ENCODE results near the gene IQGAP1. TPM values are rescaled to one million over a fixed set of nuclear protein-coding genes. Genes with fewer than 3 reads are reported as not detected.
A peak's percentile ranks its signal among the peaks of the same experiment; 100 is the strongest.

Gene IQGAP1
- total RNA-seq = 10 to 100 TPM; 79.6 to 92.9 TPM

GRCh38 chr15:90387534-90388461, at the start of gene IQGAP1:
IQGAP1 (plus strand) TSS chr15:90388242; CDS start chr15:90388342, 100 bp downstream.
- WGBS, 2 donors = 6 to 31% methylated on average over 5 to 29 of the region's 62 CpGs
- peak; percentile 95 for ATAC-seq
- peak; percentile 94 to 96 (median 96) for TF ChIP-seq POLR2A (IDR thresholded peaks at IDR 0.05)
- TF ChIP-seq CTCF (IDR thresholded peaks at IDR 0.05) = no peak
- Histone ChIP-seq H3K36me3 (replicated peaks in 1 of 2; ENCODE audit: insufficient read depth in 1 of 2, low read depth in 2 of 2) (no peaks in the 10 kb centered on the region), H3K27me3 (no peaks in the 10 kb centered on the region), H3K9me3 (no peaks in the 10 kb centered on the region), H3K27ac (peak within 1 kb of the TSS; percentile 93 to 100 (median 96)), H3K4me3 (peak within 1 kb of the TSS; percentile 60 to 83), H3K4me1 (peaks cover 30% of the 10 kb centered on the region)
- intact Hi-C loops (cut with DNase I) = no loop called here
- peak; percentile 98 to 99 (median 98) for DNase-seq

- Histone ChIP-seq H3K36me3 (replicated peaks in 1 of 2; ENCODE audit: insufficient read depth in 1 of 2, low read depth in 2 of 2) (no peaks in the 10 kb centered on the region), H3K27ac (peak overlapping the region; percentile 1 to 37 (median 14)), H3K9me3 (no peaks in the 10 kb centered on the region), H3K4me3 (no peak overlapping the region), H3K27me3 (no peaks in the 10 kb centered on the region), H3K4me1 (peaks cover 34% of the 10 kb centered on the region)
- TF ChIP-seq CTCF (IDR thresholded peaks at IDR 0.05) (no peak), POLR2A (IDR thresholded peaks at IDR 0.05) (no peak)
- no peak for DNase-seq
- intact Hi-C loops (cut with DNase I) = no loop called here
- WGBS, 2 donors = 50 to 63% methylated on average over 1 of the region's 1 CpG
- ATAC-seq = peak; percentile 60
Measured at GRCh38 chr15:90338532-90338931, 49.5 kb upstream of the IQGAP1 start.

GRCh38 chr15:90340345-90340744, 47.7 kb upstream of the IQGAP1 start:
- intact Hi-C loops (cut with DNase I) = no loop called here
- Histone ChIP-seq H3K4me1 (peaks cover 29% of the 10 kb centered on the region), H3K4me3 (no peak overlapping the region), H3K36me3 (replicated peaks in 1 of 2; ENCODE audit: insufficient read depth in 1 of 2, low read depth in 2 of 2) (no peaks in the 10 kb centered on the region), H3K27ac (no peak overlapping the region), H3K27me3 (no peaks in the 10 kb centered on the region), H3K9me3 (no peaks in the 10 kb centered on the region)
- TF ChIP-seq CTCF (IDR thresholded peaks at IDR 0.05) (no peak), POLR2A (IDR thresholded peaks at IDR 0.05) (no peak)
- DNase-seq (peak in 3 of 4 donors; percentile 32 to 37 (median 36)), ATAC-seq (peak; percentile 38)
- 61 to 68% methylated on average over 6 of the region's 6 CpGs for WGBS, 2 donors

- intact Hi-C loops (cut with DNase I) = no loop called here
- H3K9me3 ChIP-seq = no peaks in the 10 kb centered on the region
- no peaks in the 10 kb centered on the region for H3K36me3 ChIP-seq (replicated peaks in 1 of 2; ENCODE audit: insufficient read depth in 1 of 2, low read depth in 2 of 2)
- peaks cover 23% of the 10 kb centered on the region for H3K4me1 ChIP-seq
- ATAC-seq (peak; percentile 10), DNase-seq (no peak)
- WGBS, 2 donors = 83 to 92% methylated on average over 5 of the region's 5 CpGs
- H3K4me3 ChIP-seq = no peak overlapping the region
- H3K27me3 ChIP-seq = no peaks in the 10 kb centered on the region
- no peak overlapping the region for H3K27ac ChIP-seq
- TF ChIP-seq POLR2A (IDR thresholded peaks at IDR 0.05) = no peak
- TF ChIP-seq CTCF (IDR thresholded peaks at IDR 0.05) = no peak
Measured at GRCh38 chr15:90343302-90343790, 44.7 kb upstream of the IQGAP1 start.
